GM19099 (cell line): ENCODE data around the gene C16orf90.

Experiments used
- POLR2A ChIP-seq: IDR thresholded peaks from 3 replicates; pipeline ENCODE4 v1.6.1; 2011; ENCODE audit warnings: low read depth; ENCODE audit not compliant: insufficient read length; ENCODE audit errors: extremely low read depth

C16orf90 gene

GRCh38 chr16:3476409-3476808 lies 18.9 kb downstream of the C16orf90 start:
- no peak for TF ChIP-seq POLR2A

- no peak for TF ChIP-seq POLR2A
These were observed 19.5 kb downstream of the C16orf90 start for GRCh38 chr16:3475604-3476375.

GRCh38 chr16:3474136-3474779 lies 21.0 kb downstream of the C16orf90 start:
- no peak for TF ChIP-seq POLR2A

GRCh38 chr16:3472878-3473595 lies 22.3 kb downstream of the C16orf90 start:
- TF ChIP-seq POLR2A = no peak

- TF ChIP-seq POLR2A = no peak
These were observed 23.6 kb downstream of the C16orf90 start for GRCh38 chr16:3471518-3472176.

- no peak for TF ChIP-seq POLR2A
These were observed 24.6 kb downstream of the C16orf90 start for GRCh38 chr16:3470723-3471122.

- no peak for TF ChIP-seq POLR2A
These were observed 25.6 kb downstream of the C16orf90 start for GRCh38 chr16:3469736-3470135.

- TF ChIP-seq POLR2A = no peak
These were observed 26.8 kb downstream of the C16orf90 start for GRCh38 chr16:3468501-3468900.

GRCh38 chr16:3467921-3468320 lies 27.4 kb downstream of the C16orf90 start:
- TF ChIP-seq POLR2A = no peak

- no peak for TF ChIP-seq POLR2A
These were observed 28.1 kb downstream of the C16orf90 start for GRCh38 chr16:3467182-3467581.

- no peak for TF ChIP-seq POLR2A
These were observed 29.2 kb downstream of the C16orf90 start for GRCh38 chr16:3465911-3466584.

- no peak for TF ChIP-seq POLR2A
These were observed 30.0 kb downstream of the C16orf90 start for GRCh38 chr16:3465301-3465700.

- no peak for TF ChIP-seq POLR2A
These were observed 34.1 kb downstream of the C16orf90 start for GRCh38 chr16:3461151-3461550.

- no peak for TF ChIP-seq POLR2A
These were observed 34.7 kb downstream of the C16orf90 start for GRCh38 chr16:3460585-3460984.

- no peak for TF ChIP-seq POLR2A
These were observed 35.2 kb downstream of the C16orf90 start for GRCh38 chr16:3460121-3460520.

- no peak for TF ChIP-seq POLR2A
These were observed 35.7 kb downstream of the C16orf90 start for GRCh38 chr16:3459401-3460090.
